ENCODE data around the gene CCDC183.
A peak's percentile ranks its signal among the peaks of the same experiment; 100 is the strongest.

DNA sequence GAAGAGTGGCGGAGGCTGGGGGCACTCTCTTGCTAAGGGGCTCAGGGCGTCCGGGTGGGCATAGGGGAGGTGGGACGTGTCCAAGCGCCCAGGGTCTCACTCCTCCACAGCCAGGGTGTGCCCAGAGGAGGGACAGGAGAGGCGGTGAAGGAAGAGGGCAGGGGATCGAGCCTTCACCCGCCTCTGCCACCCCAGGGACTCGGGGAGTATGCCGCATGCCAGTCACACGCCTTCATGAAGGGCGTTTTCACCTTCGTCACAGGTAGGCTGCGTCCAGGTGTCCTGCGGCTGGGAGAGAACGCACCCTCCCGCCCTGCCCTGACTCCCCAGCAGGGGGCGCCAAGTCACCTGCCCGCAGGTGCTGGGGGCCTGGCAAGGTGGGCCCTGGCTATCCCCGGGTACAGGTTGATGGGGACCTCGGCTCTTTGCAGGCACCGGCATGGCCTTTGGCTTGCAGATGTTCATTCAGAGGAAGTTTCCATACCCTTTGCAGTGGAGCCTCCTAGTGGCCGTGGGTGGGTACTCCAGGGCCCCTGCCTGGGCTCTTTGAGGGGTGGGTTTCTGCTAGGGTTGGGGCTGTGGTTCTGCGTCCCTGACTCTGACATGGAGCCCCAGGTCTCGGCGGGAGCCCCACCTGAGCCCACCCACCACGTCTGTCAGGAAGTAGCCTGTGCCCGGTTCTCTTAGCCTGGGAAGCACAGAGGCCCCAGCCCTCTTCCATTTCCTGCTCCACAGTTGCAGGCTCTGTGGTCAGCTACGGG, 4.4 kb upstream of the CCDC183 start:
- TF ChIP-seq, protein P1, sequence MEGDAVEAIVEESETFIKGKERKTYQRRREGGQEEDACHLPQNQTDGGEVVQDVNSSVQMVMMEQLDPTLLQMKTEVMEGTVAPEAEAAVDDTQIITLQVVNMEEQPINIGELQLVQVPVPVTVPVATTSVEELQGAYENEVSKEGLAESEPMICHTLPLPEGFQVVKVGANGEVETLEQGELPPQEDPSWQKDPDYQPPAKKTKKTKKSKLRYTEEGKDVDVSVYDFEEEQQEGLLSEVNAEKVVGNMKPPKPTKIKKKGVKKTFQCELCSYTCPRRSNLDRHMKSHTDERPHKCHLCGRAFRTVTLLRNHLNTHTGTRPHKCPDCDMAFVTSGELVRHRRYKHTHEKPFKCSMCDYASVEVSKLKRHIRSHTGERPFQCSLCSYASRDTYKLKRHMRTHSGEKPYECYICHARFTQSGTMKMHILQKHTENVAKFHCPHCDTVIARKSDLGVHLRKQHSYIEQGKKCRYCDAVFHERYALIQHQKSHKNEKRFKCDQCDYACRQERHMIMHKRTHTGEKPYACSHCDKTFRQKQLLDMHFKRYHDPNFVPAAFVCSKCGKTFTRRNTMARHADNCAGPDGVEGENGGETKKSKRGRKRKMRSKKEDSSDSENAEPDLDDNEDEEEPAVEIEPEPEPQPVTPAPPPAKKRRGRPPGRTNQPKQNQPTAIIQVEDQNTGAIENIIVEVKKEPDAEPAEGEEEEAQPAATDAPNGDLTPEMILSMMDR (IDR thresholded peaks at IDR 0.05; ENCODE audit: low read length) = peak; percentile 97
- TF ChIP-seq EZH2 (IDR thresholded peaks at IDR 0.05; ENCODE audit: borderline replicate concordance, low read length) = no peak
